Measurements from ENCODE around the gene FAM174B.

The FAM174B gene

GRCh38 chr15:92600856-92601255, 54.7 kb downstream of the FAM174B start:
- no peak for DNase-seq (ENCODE audit: low spot score)
- no peak for TF ChIP-seq CTCF (IDR thresholded peaks at IDR 0.05; ENCODE audit: borderline replicate concordance, control extremely low read depth, extremely low read depth, insufficient read depth, missing control alignments)
- in situ Hi-C loops (cut with MboI; ENCODE audit: low sequenced_read_pairs, unreplicated experiment), result no loop called here

- no peak for DNase-seq (ENCODE audit: low spot score)
Measured at GRCh38 chr15:92599394-92599970, 56.1 kb downstream of the FAM174B start.

DNA sequence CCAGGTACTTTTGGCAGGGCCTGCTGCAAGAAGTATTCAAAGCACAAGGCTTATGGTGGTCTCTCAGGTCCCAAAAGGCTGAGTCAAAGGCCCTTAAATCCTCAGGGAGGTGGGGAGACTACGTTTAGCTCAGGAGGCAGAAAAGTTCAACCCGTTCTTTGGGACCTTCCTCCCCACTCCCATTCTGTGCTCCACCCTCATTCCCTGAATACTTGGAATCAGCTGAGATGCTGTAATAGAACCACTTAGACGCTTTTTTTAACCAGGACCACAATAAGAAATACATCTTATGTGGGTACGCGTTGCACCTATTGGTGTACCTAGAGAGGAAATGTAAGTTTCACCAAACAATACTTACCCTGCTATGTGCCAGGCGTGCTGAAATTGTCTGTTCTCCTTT, 58.0 kb downstream of the FAM174B start:
- in situ Hi-C loops (cut with MboI; ENCODE audit: low sequenced_read_pairs, unreplicated experiment), result no loop called here
- TF ChIP-seq CTCF (IDR thresholded peaks at IDR 0.05; ENCODE audit: borderline replicate concordance, control extremely low read depth, extremely low read depth, insufficient read depth, missing control alignments), result no peak
- no peak for DNase-seq (ENCODE audit: low spot score)

More at GRCh38 chr15:92599394-92599970, 56.1 kb downstream of the FAM174B start:
- in situ Hi-C loops (cut with MboI; ENCODE audit: low sequenced_read_pairs, unreplicated experiment), result no loop called here
- no peak for TF ChIP-seq CTCF (IDR thresholded peaks at IDR 0.05; ENCODE audit: borderline replicate concordance, control extremely low read depth, extremely low read depth, insufficient read depth, missing control alignments)

DNA sequence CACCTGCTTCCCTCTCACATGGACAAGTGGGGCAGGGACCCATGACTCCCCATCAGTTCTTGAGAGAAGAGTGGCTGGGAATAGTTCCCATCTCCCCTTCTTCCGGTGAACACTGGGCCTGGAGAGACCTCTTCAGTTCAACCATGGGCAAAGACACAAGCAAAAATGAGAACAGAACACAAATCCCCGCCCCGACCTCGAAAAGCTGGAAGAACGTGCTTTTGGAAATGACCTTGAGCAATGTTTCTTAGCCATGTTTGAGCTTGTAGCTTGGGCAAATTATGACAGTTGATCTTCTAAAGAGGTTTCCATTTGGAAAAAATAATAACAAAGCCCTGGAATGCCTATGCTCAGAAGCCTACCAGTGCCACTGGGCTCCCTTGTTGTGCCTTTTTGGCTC, 59.0 kb downstream of the FAM174B start:
- in situ Hi-C loops (cut with MboI; ENCODE audit: low sequenced_read_pairs, unreplicated experiment), result no loop called here
- DNase-seq (ENCODE audit: low spot score), result no peak
- TF ChIP-seq CTCF (IDR thresholded peaks at IDR 0.05; ENCODE audit: borderline replicate concordance, control extremely low read depth, extremely low read depth, insufficient read depth, missing control alignments), result no peak

DNA sequence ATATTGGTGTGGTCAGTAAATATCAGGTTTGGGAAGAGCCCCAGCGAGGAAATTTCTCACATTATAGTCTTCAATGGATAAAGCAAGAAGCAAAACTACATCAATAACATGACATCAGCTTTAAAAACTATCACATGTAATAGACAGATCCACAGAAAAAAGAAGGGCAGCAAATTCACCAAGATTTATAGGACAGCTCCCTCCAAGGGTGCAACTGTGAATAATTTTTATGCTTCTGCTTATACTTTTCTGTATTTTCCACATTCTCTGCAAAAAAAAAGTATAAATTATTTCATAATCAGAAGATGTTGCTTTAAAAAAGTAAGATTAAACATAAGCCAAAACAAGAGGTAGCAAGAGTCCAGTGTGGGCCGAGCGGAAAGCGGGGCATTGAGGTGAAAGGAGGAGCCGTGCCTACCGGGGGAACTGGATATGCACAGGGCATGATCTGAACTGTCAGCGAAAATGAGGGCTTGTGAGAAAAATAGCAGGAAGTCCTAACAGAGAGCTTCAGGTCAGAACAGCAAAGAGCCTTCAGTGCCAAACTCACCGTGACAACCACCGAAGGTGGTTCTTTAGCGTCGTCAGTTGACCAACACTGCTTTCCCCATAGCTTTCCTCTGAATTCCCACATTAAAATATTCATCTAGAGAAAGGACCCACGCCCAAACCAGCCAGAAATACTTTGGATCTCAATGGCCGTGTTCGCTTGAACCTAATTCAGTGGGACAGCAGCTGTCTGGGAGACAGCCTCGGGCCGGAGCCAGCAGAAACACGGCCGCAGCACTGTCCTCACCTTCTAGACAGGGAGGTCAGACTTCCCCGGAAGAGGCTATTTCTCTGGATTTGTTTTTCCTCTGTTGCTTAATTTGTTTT, 59.8 kb downstream of the FAM174B start:
- in situ Hi-C loops (cut with MboI; ENCODE audit: low sequenced_read_pairs, unreplicated experiment), result no loop called here
- no peak for TF ChIP-seq CTCF (IDR thresholded peaks at IDR 0.05; ENCODE audit: borderline replicate concordance, control extremely low read depth, extremely low read depth, insufficient read depth, missing control alignments)
- no peak for DNase-seq (ENCODE audit: low spot score)

GRCh38 chr15:92591275-92591674, 64.3 kb downstream of the FAM174B start:
- in situ Hi-C loops (cut with MboI; ENCODE audit: low sequenced_read_pairs, unreplicated experiment), result no loop called here
- TF ChIP-seq CTCF (IDR thresholded peaks at IDR 0.05; ENCODE audit: borderline replicate concordance, control extremely low read depth, extremely low read depth, insufficient read depth, missing control alignments), result no peak
- DNase-seq (ENCODE audit: low spot score), result no peak

Data from GM13976 (cell line).